ENCODE results near the gene RAET1L. TPM values are rescaled to one million over a fixed set of nuclear protein-coding genes. Genes with fewer than 3 reads are reported as not detected.

RAET1L gene
- polyA plus RNA-seq, 6 donors from 2014 or later = not detected

DNA sequence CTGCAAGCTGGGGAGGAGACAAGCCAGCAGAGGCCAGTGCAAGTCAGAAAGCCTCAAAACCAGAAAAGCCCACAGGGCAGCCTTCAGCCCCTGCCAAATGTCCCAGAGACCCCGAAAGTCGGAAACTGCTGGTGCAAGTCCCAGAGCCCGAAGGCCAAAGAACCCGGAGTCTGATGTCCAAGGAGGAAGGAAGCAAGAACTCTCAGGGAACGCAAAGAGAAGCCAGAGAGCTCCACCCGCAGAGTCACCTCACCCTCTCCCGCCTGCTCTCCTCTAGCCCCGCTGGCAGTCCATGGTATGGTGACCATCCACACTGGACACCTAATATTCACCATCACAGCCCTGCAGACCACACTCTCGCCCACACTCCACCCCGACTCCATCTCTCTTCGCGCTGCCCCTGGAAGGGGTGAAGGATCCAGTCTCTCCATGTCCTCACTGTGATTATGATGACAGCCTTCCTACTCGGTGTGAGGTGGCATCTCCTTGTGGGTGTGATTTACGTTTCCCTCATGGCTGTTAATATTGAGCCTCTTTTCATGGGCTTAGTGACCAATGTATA lies 33.0 kb upstream of the RAET1L start:
- peaks cover 4 to 22% of the 10 kb centered on the region in 2 donors for H3K36me3 Mint-ChIP-seq
- ATAC-seq (ENCODE audit: low read depth in 2 of 2) = no peak
- DNase-seq = no peak
- peaks cover 49 to 58% (median 52%) of the 10 kb centered on the region in 3 donors for H3K27me3 Mint-ChIP-seq
- no peak overlapping the region for H3K27ac Mint-ChIP-seq
- no peak overlapping the region for H3K4me3 Mint-ChIP-seq
- H3K9me3 Mint-ChIP-seq = peaks cover 0 to 19% (median 5%) of the 10 kb centered on the region in 7 donors
- H3K4me1 Mint-ChIP-seq = peaks cover 0 to 5% (median 3%) of the 10 kb centered on the region in 3 donors

DNA sequence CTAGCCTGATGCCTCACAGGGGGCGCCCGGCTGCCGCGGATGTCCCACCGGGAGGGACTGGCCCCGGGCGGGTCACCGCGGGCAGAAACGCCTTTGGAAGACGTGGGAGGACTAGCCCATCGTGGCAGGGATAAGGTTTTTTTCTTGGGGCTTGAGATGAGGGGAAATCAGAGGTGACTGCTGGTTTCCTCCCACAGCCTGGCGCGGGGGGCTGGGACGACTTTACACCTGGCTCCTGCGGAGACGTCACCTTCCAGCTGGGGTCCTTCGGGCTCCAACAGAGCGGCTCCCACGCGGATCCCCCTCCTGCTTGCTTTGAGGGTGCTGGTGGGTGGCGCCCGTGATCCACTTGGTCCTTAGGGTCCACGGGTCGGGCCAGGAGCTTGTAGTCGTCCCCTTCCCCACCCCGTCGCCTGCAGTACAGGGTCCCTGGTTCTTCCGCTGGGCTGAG lies 32.2 kb upstream of the RAET1L start:
- Mint-ChIP-seq H3K4me1 (peaks cover 3 to 6% (median 5%) of the 10 kb centered on the region in 3 donors), H3K4me3 (no peak overlapping the region), H3K27me3 (peaks cover 57 to 66% (median 58%) of the 10 kb centered on the region in 3 donors), H3K27ac (no peak overlapping the region), H3K36me3 (peaks cover 4 to 22% of the 10 kb centered on the region in 2 donors), H3K9me3 (peaks cover 0 to 19% (median 6%) of the 10 kb centered on the region in 7 donors)
- no peak for DNase-seq
- ATAC-seq (ENCODE audit: low read depth in 2 of 2) = no peak

DNA sequence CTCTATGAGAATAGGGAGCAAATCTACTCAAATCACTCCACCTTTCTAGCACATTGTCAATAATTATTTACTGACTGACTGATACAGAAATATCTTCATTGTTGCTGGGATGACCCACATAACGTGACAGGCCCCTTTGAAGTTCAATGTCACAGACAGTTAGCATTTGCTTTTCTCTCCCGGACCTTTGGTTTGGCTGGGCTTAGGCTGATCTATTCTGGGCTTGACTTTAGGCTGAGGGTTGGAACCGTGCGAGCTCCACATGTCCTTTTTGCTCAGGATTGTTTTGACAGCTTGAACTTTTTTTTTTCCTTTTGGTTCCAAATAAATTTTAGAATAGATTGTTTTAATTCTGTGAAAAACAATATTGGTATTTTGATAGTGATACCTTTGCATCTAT lies 31.6 kb upstream of the RAET1L start:
- Mint-ChIP-seq H3K9me3 (peaks cover 0 to 19% (median 6%) of the 10 kb centered on the region in 7 donors), H3K4me1 (peaks cover 3 to 8% (median 5%) of the 10 kb centered on the region in 3 donors), H3K27ac (no peak overlapping the region), H3K27me3 (peaks cover 58 to 72% (median 63%) of the 10 kb centered on the region in 3 donors), H3K4me3 (no peak overlapping the region), H3K36me3 (peaks cover 7 to 22% of the 10 kb centered on the region in 2 donors)
- DNase-seq (no peak), ATAC-seq (ENCODE audit: low read depth in 2 of 2) (no peak)

DNA sequence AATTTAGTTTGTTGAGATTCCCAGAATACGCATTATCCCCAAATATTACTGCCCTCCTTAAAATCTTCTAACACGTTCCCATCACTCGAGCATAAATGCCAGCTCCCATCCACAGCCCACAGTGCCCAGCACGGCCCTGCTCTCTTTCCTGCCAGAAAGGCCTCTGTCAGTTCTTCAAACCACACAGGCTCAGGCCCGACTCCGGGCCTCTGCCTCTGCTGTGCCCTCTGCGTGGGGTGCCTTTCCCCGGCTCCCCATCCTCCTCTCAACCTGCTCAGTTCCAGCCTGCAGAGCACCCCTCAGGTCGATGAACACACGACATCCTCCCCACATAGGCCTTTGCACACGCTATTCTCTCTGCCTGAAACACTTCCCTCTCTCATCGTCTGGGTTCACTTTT lies 30.8 kb upstream of the RAET1L start:
- ATAC-seq (ENCODE audit: low read depth in 2 of 2) = no peak
- peaks cover 0 to 19% (median 6%) of the 10 kb centered on the region in 7 donors for H3K9me3 Mint-ChIP-seq
- no peak overlapping the region for H3K27ac Mint-ChIP-seq
- H3K4me1 Mint-ChIP-seq = peaks cover 3 to 8% (median 5%) of the 10 kb centered on the region in 3 donors
- no peak overlapping the region for H3K4me3 Mint-ChIP-seq
- H3K36me3 Mint-ChIP-seq = peaks cover 5 to 22% of the 10 kb centered on the region in 2 donors
- no peak for DNase-seq
- peaks cover 59 to 77% (median 67%) of the 10 kb centered on the region in 3 donors for H3K27me3 Mint-ChIP-seq

DNA sequence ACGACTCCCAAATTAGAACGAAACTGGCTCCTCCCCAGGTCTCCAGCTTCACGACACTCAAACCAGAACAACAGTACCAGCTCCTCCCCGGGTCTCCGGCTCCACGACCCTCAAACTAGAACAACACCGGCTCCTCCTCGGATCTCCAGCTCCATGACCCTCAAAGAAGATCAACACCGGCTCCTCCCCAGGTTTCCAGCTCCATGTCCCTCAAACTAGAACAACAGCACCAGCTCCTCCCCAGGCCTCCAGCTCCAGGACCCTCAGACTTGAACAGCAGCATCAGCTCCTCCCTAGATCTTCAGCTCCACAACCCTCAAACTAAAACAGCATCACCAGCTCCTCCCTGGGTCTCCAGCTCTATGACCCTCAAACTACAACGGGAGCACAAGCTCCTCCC lies 29.8 kb upstream of the RAET1L start:
- peaks cover 3 to 8% (median 3%) of the 10 kb centered on the region in 3 donors for H3K4me1 Mint-ChIP-seq

DNA sequence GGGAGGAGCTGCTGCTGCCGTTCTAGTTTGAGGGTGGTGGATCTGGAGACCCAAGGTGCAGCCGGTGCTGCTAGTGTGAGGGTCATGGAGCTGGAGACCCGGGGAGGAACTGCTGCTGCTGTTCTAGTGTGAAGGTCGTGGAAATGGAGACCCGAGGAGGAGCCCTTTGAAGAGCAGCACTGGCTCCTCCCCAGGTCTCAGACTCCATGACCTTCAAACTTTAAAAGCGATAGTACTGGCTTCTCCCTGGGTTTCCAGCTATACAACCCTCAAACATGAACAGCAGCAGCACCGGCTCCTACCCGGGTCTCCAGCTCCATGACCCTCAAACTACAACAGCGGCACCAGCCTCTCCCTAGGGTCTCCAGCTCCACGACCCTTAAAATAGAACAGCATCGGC lies 28.1 kb upstream of the RAET1L start:
- no peak overlapping the region for H3K4me3 Mint-ChIP-seq
- peaks cover 5 to 22% of the 10 kb centered on the region in 2 donors for H3K36me3 Mint-ChIP-seq
- peaks cover 57 to 72% (median 64%) of the 10 kb centered on the region in 3 donors for H3K27me3 Mint-ChIP-seq

More for the DNA sequence above, 29.8 kb upstream of the RAET1L start:
- Mint-ChIP-seq H3K27me3 (peaks cover 62 to 86% (median 73%) of the 10 kb centered on the region in 3 donors), H3K36me3 (peaks cover 5 to 22% of the 10 kb centered on the region in 2 donors), H3K4me3 (peak overlapping the region in 1 of 8 donors; percentile 65), H3K9me3 (peaks cover 0 to 19% (median 6%) of the 10 kb centered on the region in 7 donors), H3K27ac (peak overlapping the region in 1 of 6 donors; percentile 54)
- no peak for DNase-seq
- ATAC-seq (ENCODE audit: low read depth in 2 of 2) = no peak

DNA sequence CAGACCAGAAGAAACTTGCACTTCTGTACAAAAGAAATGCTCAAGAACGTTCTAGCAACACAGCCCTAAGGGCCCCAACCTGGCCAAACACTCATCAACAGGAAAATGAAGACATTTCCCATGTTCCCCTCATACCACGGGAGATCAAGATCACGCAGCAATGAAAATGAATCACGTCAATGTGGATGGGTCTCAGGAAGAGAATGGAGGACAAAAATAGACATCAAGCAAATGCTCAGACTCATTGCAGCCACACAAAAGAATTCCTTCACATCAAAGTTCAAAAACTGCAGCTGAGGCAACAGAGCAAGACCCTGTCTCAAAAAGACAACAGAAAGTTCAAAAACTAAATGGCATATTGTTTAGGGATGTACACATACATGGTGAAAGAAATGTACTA lies 25.5 kb upstream of the RAET1L start:
- Mint-ChIP-seq H3K4me3 (no peak overlapping the region), H3K27ac (no peak overlapping the region), H3K27me3 (peaks cover 73 to 77% (median 76%) of the 10 kb centered on the region in 3 donors), H3K4me1 (peaks cover 0 to 8% (median 3%) of the 10 kb centered on the region in 3 donors), H3K36me3 (peaks cover 5 to 22% of the 10 kb centered on the region in 2 donors), H3K9me3 (peaks cover 0 to 19% (median 6%) of the 10 kb centered on the region in 7 donors)
- ATAC-seq (ENCODE audit: low read depth in 2 of 2) (no peak), DNase-seq (no peak)

More for the DNA sequence above, 28.1 kb upstream of the RAET1L start:
- H3K9me3 Mint-ChIP-seq = peaks cover 0 to 19% (median 6%) of the 10 kb centered on the region in 7 donors
- DNase-seq = no peak
- peaks cover 0 to 8% (median 3%) of the 10 kb centered on the region in 3 donors for H3K4me1 Mint-ChIP-seq
- H3K27ac Mint-ChIP-seq = no peak overlapping the region
- ATAC-seq (ENCODE audit: low read depth in 2 of 2) = no peak

DNA sequence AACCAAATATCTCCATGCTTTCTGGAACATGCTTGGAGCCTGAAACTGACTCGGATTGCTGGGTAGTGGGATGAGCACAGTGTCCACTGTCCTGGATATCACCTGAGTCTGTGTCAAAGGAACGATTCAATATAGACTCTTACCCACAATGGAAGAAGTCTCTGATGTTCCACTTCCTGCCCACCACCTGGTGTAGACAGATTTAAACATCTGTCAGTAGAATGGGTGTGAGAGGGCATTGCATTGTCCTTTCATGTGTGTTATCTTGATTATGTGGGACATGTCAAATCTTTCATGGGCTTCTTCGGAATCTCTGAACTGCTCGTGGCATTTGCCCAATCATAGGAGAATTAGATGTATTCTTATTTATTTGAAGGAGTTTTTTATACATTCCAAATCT lies 22.8 kb upstream of the RAET1L start:
- no peak for DNase-seq

DNA sequence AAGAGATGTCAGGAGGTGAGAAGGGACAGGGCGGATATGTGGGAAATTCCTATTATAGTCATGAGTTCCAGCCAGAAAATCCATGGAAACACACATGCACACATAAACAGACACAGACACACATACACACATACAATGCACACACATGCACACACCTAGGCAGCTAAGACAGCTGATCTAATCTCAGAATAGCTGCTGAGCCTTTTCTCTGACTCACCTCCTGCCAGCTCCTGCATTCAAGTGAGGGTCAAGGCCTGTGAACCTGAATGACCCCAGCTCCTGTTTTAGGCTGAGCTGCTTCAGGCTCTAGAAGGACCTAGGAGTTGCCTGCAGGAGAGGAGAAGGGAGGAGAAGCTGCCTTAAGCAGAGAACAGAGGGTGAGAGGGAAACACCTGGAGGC lies 21.6 kb upstream of the RAET1L start:
- Mint-ChIP-seq H3K27ac (peak overlapping the region in 1 of 6 donors; percentile 0), H3K36me3 (peaks cover 0 to under 1% of the 10 kb centered on the region in 2 donors), H3K9me3 (no peaks in the 10 kb centered on the region), H3K4me1 (no peaks in the 10 kb centered on the region), H3K27me3 (peaks cover 59 to 67% (median 64%) of the 10 kb centered on the region in 3 donors), H3K4me3 (no peak overlapping the region)
- DNase-seq (no peak), ATAC-seq (ENCODE audit: low read depth in 2 of 2) (no peak)

More for the DNA sequence above, 22.8 kb upstream of the RAET1L start:
- no peak for ATAC-seq (ENCODE audit: low read depth in 2 of 2)
- Mint-ChIP-seq H3K36me3 (peaks cover 0 to 5% of the 10 kb centered on the region in 2 donors), H3K9me3 (peaks cover 0 to 2% (median 0%) of the 10 kb centered on the region in 7 donors), H3K27ac (no peak overlapping the region), H3K27me3 (peaks cover 59 to 67% (median 66%) of the 10 kb centered on the region in 3 donors), H3K4me1 (peaks cover 0 to 7% (median 0%) of the 10 kb centered on the region in 3 donors), H3K4me3 (no peak overlapping the region)

DNA sequence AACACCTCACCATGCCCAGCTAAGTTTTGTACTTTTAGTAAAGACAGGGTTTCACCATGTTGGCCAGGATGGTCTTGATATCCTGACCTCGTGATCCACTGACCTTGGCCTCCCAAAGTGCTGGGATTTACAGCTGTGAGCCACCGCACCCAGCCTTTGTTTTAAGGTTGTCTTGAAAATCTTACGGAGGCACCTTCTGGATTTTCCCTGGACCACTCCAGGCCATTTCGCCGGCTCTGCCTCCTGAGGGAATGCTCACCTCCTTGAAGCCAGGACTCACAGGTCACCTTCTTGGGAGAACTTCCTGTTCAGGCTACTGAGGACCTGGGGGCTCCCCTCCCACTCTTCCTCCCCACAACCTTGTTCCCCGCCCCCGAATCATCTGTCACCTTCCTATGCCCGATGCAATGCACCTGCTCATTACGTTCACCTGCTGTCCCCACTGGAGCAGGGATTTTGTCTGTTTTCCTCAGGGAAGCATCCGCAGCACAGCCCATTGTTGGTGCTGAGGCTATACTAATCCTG lies 19.4 kb upstream of the RAET1L start:
- H3K27ac Mint-ChIP-seq = no peak overlapping the region
- no peaks in the 10 kb centered on the region for H3K4me1 Mint-ChIP-seq
- DNase-seq (no peak), ATAC-seq (ENCODE audit: low read depth in 2 of 2) (no peak)
- no peaks in the 10 kb centered on the region for H3K9me3 Mint-ChIP-seq
- H3K4me3 Mint-ChIP-seq = no peak overlapping the region
- no peaks in the 10 kb centered on the region for H3K36me3 Mint-ChIP-seq
- peaks cover 64 to 73% (median 69%) of the 10 kb centered on the region in 3 donors for H3K27me3 Mint-ChIP-seq

DNA sequence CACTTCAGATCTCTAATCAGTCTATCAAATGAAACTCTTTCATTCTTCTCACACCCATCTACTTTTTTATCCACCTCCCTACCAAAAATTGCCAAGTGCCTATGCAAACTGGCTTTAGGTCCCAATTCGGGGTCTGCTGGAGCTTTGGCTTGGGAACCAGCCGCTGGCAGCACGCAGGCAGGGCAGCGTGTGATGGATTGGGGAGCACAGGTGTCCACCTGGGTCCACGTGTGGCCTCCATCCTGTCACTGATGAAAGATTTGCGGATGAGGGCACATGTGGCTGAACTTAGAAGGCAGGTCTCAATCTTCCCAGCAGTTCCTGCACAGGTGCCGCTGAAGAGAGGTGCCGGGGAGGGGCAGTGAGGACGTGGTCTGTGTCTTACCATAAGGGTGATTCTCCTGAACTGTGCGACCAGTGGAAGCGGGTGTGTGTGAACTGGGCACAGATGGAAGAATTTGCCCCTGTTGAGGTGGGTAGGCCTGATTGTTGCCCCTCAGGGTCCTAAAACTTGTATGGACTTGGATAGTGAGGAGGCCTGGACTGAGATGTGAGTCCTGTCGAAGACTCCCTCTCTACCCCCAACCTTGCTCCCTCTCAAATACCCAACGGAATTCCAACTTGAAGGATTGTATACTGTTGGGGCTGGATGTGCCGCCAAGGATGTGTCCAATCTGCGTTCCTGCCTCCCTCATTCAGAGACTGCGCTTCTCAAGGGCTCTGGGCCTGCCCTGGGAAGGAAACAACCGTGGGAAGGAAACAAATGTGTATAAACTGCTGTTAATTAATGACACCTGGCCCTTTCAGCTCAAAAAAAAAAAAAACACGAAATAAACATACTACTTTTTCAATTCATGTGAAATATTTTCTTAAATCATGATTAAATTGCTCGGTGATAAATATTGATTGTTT lies 18.4 kb upstream of the RAET1L start:
- ATAC-seq (ENCODE audit: low read depth in 2 of 2) (no peak), DNase-seq (no peak)
- no peak overlapping the region for H3K4me3 Mint-ChIP-seq
- H3K36me3 Mint-ChIP-seq = no peaks in the 10 kb centered on the region
- peaks cover 73 to 78% (median 73%) of the 10 kb centered on the region in 3 donors for H3K27me3 Mint-ChIP-seq
- no peaks in the 10 kb centered on the region for H3K9me3 Mint-ChIP-seq
- peaks cover 0 to under 1% (median under 1%) of the 10 kb centered on the region in 3 donors for H3K4me1 Mint-ChIP-seq
- H3K27ac Mint-ChIP-seq = no peak overlapping the region

DNA sequence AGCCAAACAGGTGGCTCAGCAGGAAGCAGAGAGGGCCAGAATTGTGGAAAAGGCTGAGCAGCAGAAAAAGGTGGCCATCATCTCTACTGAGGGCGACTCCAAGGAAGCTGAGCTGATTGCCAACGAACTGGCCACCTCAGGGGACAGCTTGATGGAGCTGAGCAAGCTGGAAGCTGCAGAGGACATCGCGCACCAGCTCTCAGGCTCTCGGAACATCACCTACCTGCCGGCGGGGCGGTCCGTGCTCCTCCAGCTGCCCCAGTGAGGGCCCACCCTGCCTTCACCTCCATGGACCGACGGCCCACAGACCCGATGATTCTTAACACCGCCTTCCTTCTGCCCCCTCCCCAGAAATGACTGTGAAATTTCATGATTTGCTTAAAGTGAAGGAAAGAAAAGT lies 17.8 kb upstream of the RAET1L start:
- H3K4me1 Mint-ChIP-seq = peaks cover 4 to 6% (median 4%) of the 10 kb centered on the region in 3 donors
- ATAC-seq (ENCODE audit: low read depth in 2 of 2) (no peak), DNase-seq (no peak)
- no peaks in the 10 kb centered on the region for H3K36me3 Mint-ChIP-seq
- H3K4me3 Mint-ChIP-seq = no peak overlapping the region
- H3K27ac Mint-ChIP-seq = no peak overlapping the region
- H3K9me3 Mint-ChIP-seq = no peaks in the 10 kb centered on the region
- H3K27me3 Mint-ChIP-seq = peaks cover 74 to 81% (median 78%) of the 10 kb centered on the region in 3 donors
